ENCODE data around the gene PCSK5. TPM values are rescaled to one million over a fixed set of nuclear protein-coding genes. Genes with fewer than 3 reads are reported as not detected.
A peak's percentile ranks its signal among the peaks of the same experiment; 100 is the strongest.

PCSK5 gene
- total RNA-seq, 8 experiments from 2014 or later = 1.8 to 21.4 (median 4.9) TPM

DNA sequence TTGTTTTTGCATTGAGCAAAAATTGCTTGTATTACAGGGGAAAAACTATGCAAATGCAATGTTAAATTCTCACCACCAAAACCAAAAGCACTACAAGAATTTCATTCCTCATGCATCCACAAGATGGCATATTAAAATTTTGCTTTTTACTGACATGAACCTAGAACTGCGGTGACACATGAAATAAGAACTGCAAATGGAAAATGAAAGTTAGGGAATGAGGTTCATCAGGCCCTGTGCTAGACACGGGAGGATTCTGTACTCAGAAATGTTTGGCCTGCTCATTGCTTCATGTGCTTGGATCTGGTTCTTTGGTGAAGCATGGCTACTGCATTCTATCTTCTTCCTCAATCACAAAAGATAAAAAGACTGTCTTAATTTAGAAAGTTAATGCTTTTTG lies 512.9 kb downstream of the PCSK5 start:
- no peak overlapping the region for H3K27ac ChIP-seq
- WGBS, 10 experiments = 0 to 88% (median 76%) methylated on average over 1 to 2 of the region's 2 CpGs; no CpG with 5 or more reads in 1 of the 10 experiments
- peak in 3 of 8 experiments; percentile 80 to 88 (median 88) for ATAC-seq (replicated peaks in 6 of 8)
- H3K4me3 ChIP-seq = no peak overlapping the region
- no peaks in the 10 kb centered on the region for H3K4me1 ChIP-seq (replicated peaks in 1 of 2)
- in situ Hi-C loops (cut with MboI; ENCODE audit: low pct_unique_long_range_greater_than_20kb in 2 of 9, low sequenced_read_pairs in 9 of 9, unreplicated experiment in 9 of 9) = no loop called here

DNA sequence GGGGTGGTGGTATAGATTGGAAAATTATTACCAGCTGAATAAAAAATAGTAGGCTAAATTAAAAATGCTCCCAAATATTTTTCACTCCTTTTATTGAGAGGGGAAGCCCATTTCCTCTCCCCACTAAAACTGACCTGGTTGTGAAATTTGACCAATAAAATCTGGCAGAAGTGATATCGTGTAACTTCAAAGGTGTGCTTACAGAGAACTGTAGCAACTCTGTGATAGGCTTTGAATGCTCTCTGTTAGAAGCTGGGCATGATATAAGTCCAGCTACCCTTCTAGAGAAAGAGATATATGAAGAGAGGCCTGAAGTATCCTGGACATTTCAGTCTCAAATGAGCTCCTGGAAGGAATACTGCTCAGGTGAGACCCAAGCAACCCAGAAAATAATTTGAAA lies 513.9 kb downstream of the PCSK5 start:
- ATAC-seq (replicated peaks in 6 of 8) = no peak
- H3K27ac ChIP-seq = no peak overlapping the region
- no peaks in the 10 kb centered on the region for H3K4me1 ChIP-seq (replicated peaks in 1 of 2)
- in situ Hi-C loops (cut with MboI; ENCODE audit: low pct_unique_long_range_greater_than_20kb in 2 of 9, low sequenced_read_pairs in 9 of 9, unreplicated experiment in 9 of 9) = no loop called here
- WGBS, 10 experiments = 60 to 100% (median 100%) methylated on average over 1 of the region's 1 CpG; no CpG with 5 or more reads in 4 of the 10 experiments
- H3K4me3 ChIP-seq = no peak overlapping the region

DNA sequence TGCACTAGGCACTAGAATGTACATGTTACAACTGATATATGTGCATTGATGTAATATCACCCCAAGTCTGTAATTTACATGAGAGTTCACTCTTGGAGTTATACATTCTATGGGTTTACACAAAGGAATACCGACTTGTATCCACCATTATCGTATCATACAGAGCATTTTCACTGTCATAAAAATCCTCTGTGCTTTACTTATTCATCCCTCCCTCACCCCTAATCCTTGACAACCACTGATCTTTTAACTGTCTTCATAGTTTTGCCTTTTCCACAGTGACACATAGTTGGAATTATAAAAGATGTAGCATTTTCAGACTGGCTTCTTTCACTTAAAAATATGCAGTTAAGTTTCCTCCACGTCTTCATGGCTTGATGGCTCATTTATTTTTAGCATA lies 514.9 kb downstream of the PCSK5 start:
- WGBS, 10 experiments = 43 to 80% (median 61%) methylated on average over 1 to 3 of the region's 3 CpGs; no CpG with 5 or more reads in 2 of the 10 experiments
- H3K27ac ChIP-seq = no peak overlapping the region

DNA sequence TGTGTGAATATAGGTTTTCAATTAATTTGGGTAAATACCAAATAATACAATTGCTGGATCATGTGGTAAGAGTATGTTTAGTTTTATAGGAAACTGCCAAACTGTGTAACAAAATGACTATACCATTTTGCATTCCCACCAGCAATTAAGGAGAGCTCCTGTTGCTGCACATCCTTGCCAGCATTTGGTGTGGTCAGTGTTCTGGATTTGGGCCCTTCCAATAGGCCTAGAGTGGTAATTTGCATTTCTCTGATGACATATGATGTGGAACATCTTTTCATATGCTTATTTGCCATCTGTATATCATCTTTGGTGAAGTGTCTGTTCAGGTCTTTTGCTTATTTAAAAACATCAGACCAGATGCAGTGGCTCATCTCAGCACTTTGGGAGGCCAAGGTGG lies 515.4 kb downstream of the PCSK5 start:
- no peak overlapping the region for H3K27ac ChIP-seq
- in situ Hi-C loops (cut with MboI; ENCODE audit: low pct_unique_long_range_greater_than_20kb in 2 of 9, low sequenced_read_pairs in 9 of 9, unreplicated experiment in 9 of 9) = no loop called here
- ATAC-seq (replicated peaks in 6 of 8) = peak in 2 of 8 experiments; percentile 67 to 69
- no peaks in the 10 kb centered on the region for H3K4me1 ChIP-seq (replicated peaks in 1 of 2)
- no peak overlapping the region for H3K4me3 ChIP-seq

More for the DNA sequence above, 514.9 kb downstream of the PCSK5 start:
- no peak for ATAC-seq (replicated peaks in 6 of 8)
- in situ Hi-C loops (cut with MboI; ENCODE audit: low pct_unique_long_range_greater_than_20kb in 2 of 9, low sequenced_read_pairs in 9 of 9, unreplicated experiment in 9 of 9) = no loop called here
- no peak overlapping the region for H3K4me3 ChIP-seq
- no peaks in the 10 kb centered on the region for H3K4me1 ChIP-seq (replicated peaks in 1 of 2)

Data from motor neuron (in vitro differentiated cells).